Heart left ventricle (tissue), 16 donors: Measurements from ENCODE around the gene OR6A2. TPM values are rescaled to one million over a fixed set of nuclear protein-coding genes. Genes with fewer than 3 reads are reported as not detected.

Experiments
- ATAC-seq, 4 donors: fragments of 200-7000 bp; cut with Tn5 transposase; one replicate each; pipeline ENCODE4 v1.9.1; 2020 to 2022; ENCODE audit warnings: moderate library complexity in 4 of 4, mild to moderate bottlenecking in 3 of 4, moderate number of reproducible peaks in 1 of 4
- DNase-seq, 5 donors: peaks; one replicate each; pipeline ENCODE4 v3.0.0-alpha.2; 2020
- H3K27ac ChIP-seq, 12 donors: fragments of 200-600 bp; sonication (generic) in 4 of 12; one replicate each; pipeline versions ENCODE4 v1.5.0 to v1.8.0; 2016 to 2022; ENCODE audit warnings: mild to moderate bottlenecking in 2 of 12
- H3K27me3 ChIP-seq, 9 donors: fragments of 200-600 bp; sonication (generic) in 2 of 9; one replicate each; pipeline versions ENCODE4 v1.5.1 to v1.8.0; 2016 to 2022; ENCODE audit warnings: mild to moderate bottlenecking in 3 of 9
- H3K36me3 ChIP-seq, 9 donors: fragments of 200-600 bp; sonication (generic) in 2 of 9; one replicate each; pipeline versions ENCODE4 v1.5.0 to v1.8.0; 2018 to 2022; ENCODE audit warnings: mild to moderate bottlenecking in 2 of 9
- H3K4me1 ChIP-seq, 12 donors: fragments of 200-600 bp; sonication (generic) in 4 of 12; one replicate each; pipeline versions ENCODE4 v1.5.0 to v1.8.0; 2016 to 2022; ENCODE audit warnings: mild to moderate bottlenecking in 3 of 12
- H3K4me3 ChIP-seq, 12 donors: fragments of 200-600 bp; sonication (generic) in 4 of 12; one replicate each; pipeline versions ENCODE4 v1.5.0 to v1.8.0; 2017 to 2022; ENCODE audit warnings: mild to moderate bottlenecking in 9 of 12, moderate library complexity in 4 of 12
- H3K9me3 ChIP-seq, 12 donors: fragments of 200-600 bp; sonication (generic) in 4 of 12; one replicate each; pipeline versions ENCODE4 v1.5.0 to v1.8.0; 2016 to 2022; ENCODE audit warnings: mild to moderate bottlenecking in 1 of 12
- CTCF ChIP-seq, 12 donors: fragments of 200-600 bp; sonication (generic) in 4 of 12; IDR thresholded peaks; one replicate each; pipeline versions ENCODE4 v1.5.0 to v1.8.0; 2018 to 2022; ENCODE audit warnings: antibody characterized with exemption in 12 of 12, mild to moderate bottlenecking in 5 of 12
- POLR2A ChIP-seq, 2 donors: fragments of 450-650 bp; IDR thresholded peaks; one replicate each; pipeline ENCODE4 v1.6.1; 2017; ENCODE audit warnings: antibody characterized with exemption in 2 of 2, mild to moderate bottlenecking in 2 of 2, moderate library complexity in 2 of 2
- WGBS, 4 donors: extraction: QIAGEN DNeasy Blood & Tissue Kit in 2 of 4; methylation state at CpG; one replicate each; pipeline versions ENCODE4 v1.1.5 to v1.1.7; 2013 to 2018; 5-methylcytosine and 5-hydroxymethylcytosine counted together
- intact Hi-C, 10 donors: fragments of 100-400 bp; cut with DNase I; formaldehyde crosslinking; loops; one replicate each; pipeline versions ENCODE4 v1.11.1 to v1.14.2; 2022
- polyA plus RNA-seq, 2 donors: library from polyadenylated mRNA; stranded (reverse); fragments of 200-250 nt; gene quantifications; one replicate each; pipeline ENCODE4 v1.2.3, GENCODE V29; 2013
- total RNA-seq, 9 donors: library from RNA; depleted of rRNA in 2 of 9; stranded (reverse); fragments of >200 nt in 2 of 9; fragmentation: NEBNext Ultra II Directional in 3 of 9; extraction: Animal tissue kit (Norgen Biotek cat#: 25700) in 3 of 9; gene quantifications; one replicate each; pipeline versions ENCODE4 v1.1.0 to v1.2.4, GENCODE V29; 2016 to 2023
- donor health status: ischemic (EF 13 %, LVEDD 7.1; RV severe dilation, severe dysfunction).
- donor health status: healthy with polysubstance abuse.
- donor health status: DM: no; HTN: yes; CAD: no.
- donor health status: DM: no; HTN: no; CAD: no.
- donor health status: ischemic (EF 25% LVEDD 6.9; RV normal size, moderate dysfunction).
- donor health status: ischemic (EF 25% LVEDD 5.7; RV mildly dilated, moderate dysfunction).
- donor health status: healthy.
- donor health status: DM: yes; HTN: yes; CAD: no.
- donor health status: ischemic (EF 35%, LVEDD 5.7; RV mildly dilated, moderate dysfunction).
- donor health status: nonischemic (EF 11% LVEDD 7.7; RV severe dilation, severe dysfunction).
- donor health status: DM: yes; HTN: yes; CAD: no.
- donor health status: PGD.
- donor health status: ischemic (EF 29% LVEDD 5.4; RV normal size, mild dysfunction).
- donor health status: nonischemic (EF 23%, LVEDD 6.1; RV moderate dilation, normal function).

The OR6A2 gene
- total and polyA plus RNA-seq, 11 donors, result 0.29 TPM; not detected in 10

- ATAC-seq, result peak in 2 of 4 donors; percentile 22 to 50
- Histone ChIP-seq H3K4me1 (no peaks in the 10 kb centered on the region), H3K27ac (no peak overlapping the region), H3K27me3 (no peaks in the 10 kb centered on the region), H3K36me3 (no peaks in the 10 kb centered on the region), H3K4me3 (no peak overlapping the region), H3K9me3 (peaks cover 0 to 7% (median 0%) of the 10 kb centered on the region in 12 donors)
- DNase-seq, result no peak
- intact Hi-C loops, result no loop called here
- TF ChIP-seq CTCF (IDR thresholded peaks at IDR 0.05) (no peak), POLR2A (IDR thresholded peaks at IDR 0.05) (no peak)
- WGBS, 4 donors, result 73 to 79% (median 77%) methylated on average over 7 of the region's 7 CpGs
Measured at GRCh38 chr11:6825231-6825744, 25.8 kb upstream of the OR6A2 start.

GRCh38 chr11:6824136-6824823, 24.8 kb upstream of the OR6A2 start:
- 49 to 55% (median 52%) methylated on average over 5 of the region's 5 CpGs for WGBS, 4 donors

GRCh38 chr11:6818967-6819366, 19.5 kb upstream of the OR6A2 start:
- no peaks in the 10 kb centered on the region for H3K36me3 ChIP-seq
- no peak for TF ChIP-seq POLR2A (IDR thresholded peaks at IDR 0.05)
- TF ChIP-seq CTCF (IDR thresholded peaks at IDR 0.05), result no peak
- H3K27me3 ChIP-seq, result no peaks in the 10 kb centered on the region
- H3K9me3 ChIP-seq, result peaks cover 0 to 14% (median 4%) of the 10 kb centered on the region in 12 donors
- intact Hi-C loops, result no loop called here
- H3K4me1 ChIP-seq, result no peaks in the 10 kb centered on the region
- no peak overlapping the region for H3K27ac ChIP-seq
- H3K4me3 ChIP-seq, result no peak overlapping the region
- DNase-seq (no peak), ATAC-seq (no peak)
- 84 to 100% (median 92%) methylated on average over 1 to 5 of the region's 5 CpGs for WGBS, 4 donors

More at GRCh38 chr11:6824136-6824823, 24.8 kb upstream of the OR6A2 start:
- intact Hi-C loops, result no loop called here
- no peak for ATAC-seq
- no peak for DNase-seq
- Histone ChIP-seq H3K9me3 (peaks cover 0 to 14% (median 4%) of the 10 kb centered on the region in 12 donors), H3K4me1 (no peaks in the 10 kb centered on the region), H3K27ac (no peak overlapping the region), H3K4me3 (no peak overlapping the region), H3K27me3 (no peaks in the 10 kb centered on the region), H3K36me3 (no peaks in the 10 kb centered on the region)
- TF ChIP-seq CTCF (IDR thresholded peaks at IDR 0.05) (no peak), POLR2A (IDR thresholded peaks at IDR 0.05) (no peak)

GRCh38 chr11:6817694-6818093, 18.2 kb upstream of the OR6A2 start:
- Histone ChIP-seq H3K27ac (no peak overlapping the region), H3K36me3 (no peaks in the 10 kb centered on the region), H3K4me3 (no peak overlapping the region), H3K27me3 (peaks cover 0 to 6% (median 0%) of the 10 kb centered on the region in 9 donors), H3K9me3 (peaks cover 0 to 14% (median 4%) of the 10 kb centered on the region in 12 donors), H3K4me1 (no peaks in the 10 kb centered on the region)
- WGBS, 4 donors, result 47 to 59% (median 53%) methylated on average over 1 of the region's 1 CpG
- TF ChIP-seq POLR2A (IDR thresholded peaks at IDR 0.05) (no peak), CTCF (IDR thresholded peaks at IDR 0.05) (no peak)
- intact Hi-C loops, result no loop called here
- DNase-seq (no peak), ATAC-seq (no peak)
